Mesendoderm (in vitro differentiated cells): Measurements from ENCODE around the gene MAD1L1.

Experiments
- DNase-seq: peaks from one replicate; pipeline ENCODE4 v3.0.0; 2013
- H2AK5ac ChIP-seq: 2 replicates; pipeline ENCODE4 v1.6.1; 2013; ENCODE audit warnings: low read length, inconsistent platforms
- H2BK120ac ChIP-seq: 2 replicates; pipeline ENCODE4 v1.6.1; 2013; ENCODE audit warnings: low read depth, mild to moderate bottlenecking, low read length, moderate library complexity, mixed read lengths
- H2BK15ac ChIP-seq: replicated peaks from 2 replicates; pipeline ENCODE4 v1.6.1; 2013; ENCODE audit warnings: low read depth, mild to moderate bottlenecking, moderate library complexity
- H2BK5ac ChIP-seq: 2 replicates; pipeline ENCODE4 v1.6.1; 2013; ENCODE audit warnings: low read length, inconsistent platforms
- H3K18ac ChIP-seq: 2 replicates; pipeline ENCODE4 v1.6.1; 2013; ENCODE audit warnings: mild to moderate bottlenecking, low read length, mixed read lengths
- H3K23ac ChIP-seq: one replicate; pipeline ENCODE4 v1.6.1; 2013; ENCODE audit warnings: low read length
- H3K27ac ChIP-seq: 2 replicates; pipeline ENCODE4 v1.5.1; 2013; ENCODE audit warnings: low read depth, mild to moderate bottlenecking, inconsistent platforms, low read length, moderate library complexity
- H3K27me3 ChIP-seq: 2 replicates; pipeline ENCODE4 v1.6.1; 2013; ENCODE audit warnings: low read length, control low read depth, mild to moderate bottlenecking, inconsistent platforms; ENCODE audit not compliant: insufficient read depth, poor library complexity
- H3K36me3 ChIP-seq: 2 replicates; pipeline ENCODE4 v1.6.1; 2013; ENCODE audit warnings: low read length, inconsistent platforms; ENCODE audit not compliant: control insufficient read depth, insufficient read depth
- H3K4ac ChIP-seq: one replicate; pipeline ENCODE4 v1.6.1; 2013; ENCODE audit warnings: low read depth, mild to moderate bottlenecking, low read length, moderate library complexity
- H3K4me1 ChIP-seq: 2 replicates; pipeline ENCODE4 v1.6.1; 2013; ENCODE audit warnings: low read depth, low read length, inconsistent platforms; ENCODE audit not compliant: control insufficient read depth
- H3K4me2 ChIP-seq: 2 replicates; pipeline ENCODE4 v1.6.1; 2013; ENCODE audit warnings: low read length
- H3K4me3 ChIP-seq: 2 replicates; pipeline ENCODE4 v1.5.1; 2013; ENCODE audit warnings: mild to moderate bottlenecking, low read length
- H3K56ac ChIP-seq: one replicate; pipeline ENCODE4 v1.6.1; 2013; ENCODE audit warnings: low read length
- H3K79me1 ChIP-seq: 2 replicates; pipeline ENCODE4 v1.6.1; 2013; ENCODE audit warnings: low read length, inconsistent platforms
- H3K79me2 ChIP-seq: 2 replicates; pipeline ENCODE4 v1.6.1; 2013; ENCODE audit warnings: mild to moderate bottlenecking, low read length; ENCODE audit not compliant: control insufficient read depth, insufficient read depth
- H3K9ac ChIP-seq: 2 replicates; pipeline ENCODE4 v1.6.1; 2013; ENCODE audit warnings: low read length, inconsistent platforms
- H4K5ac ChIP-seq: one replicate; pipeline ENCODE4 v1.6.1; 2013; ENCODE audit warnings: low read length
- H4K8ac ChIP-seq: one replicate; pipeline ENCODE4 v1.6.1; 2013; ENCODE audit warnings: low read depth, mild to moderate bottlenecking, control low read depth, low read length, moderate library complexity
- WGBS: extraction: QIAGEN DNeasy Blood & Tissue Kit; methylation state at CpG from one replicate; pipeline ENCODE4 v1.1.7; 2013; ENCODE audit warnings: low lambda C conversion rate, missing lambda C conversion rate; ENCODE audit not compliant: insufficient coverage; ENCODE audit errors: extremely low coverage; 5-methylcytosine and 5-hydroxymethylcytosine counted together

The MAD1L1 gene

DNA sequence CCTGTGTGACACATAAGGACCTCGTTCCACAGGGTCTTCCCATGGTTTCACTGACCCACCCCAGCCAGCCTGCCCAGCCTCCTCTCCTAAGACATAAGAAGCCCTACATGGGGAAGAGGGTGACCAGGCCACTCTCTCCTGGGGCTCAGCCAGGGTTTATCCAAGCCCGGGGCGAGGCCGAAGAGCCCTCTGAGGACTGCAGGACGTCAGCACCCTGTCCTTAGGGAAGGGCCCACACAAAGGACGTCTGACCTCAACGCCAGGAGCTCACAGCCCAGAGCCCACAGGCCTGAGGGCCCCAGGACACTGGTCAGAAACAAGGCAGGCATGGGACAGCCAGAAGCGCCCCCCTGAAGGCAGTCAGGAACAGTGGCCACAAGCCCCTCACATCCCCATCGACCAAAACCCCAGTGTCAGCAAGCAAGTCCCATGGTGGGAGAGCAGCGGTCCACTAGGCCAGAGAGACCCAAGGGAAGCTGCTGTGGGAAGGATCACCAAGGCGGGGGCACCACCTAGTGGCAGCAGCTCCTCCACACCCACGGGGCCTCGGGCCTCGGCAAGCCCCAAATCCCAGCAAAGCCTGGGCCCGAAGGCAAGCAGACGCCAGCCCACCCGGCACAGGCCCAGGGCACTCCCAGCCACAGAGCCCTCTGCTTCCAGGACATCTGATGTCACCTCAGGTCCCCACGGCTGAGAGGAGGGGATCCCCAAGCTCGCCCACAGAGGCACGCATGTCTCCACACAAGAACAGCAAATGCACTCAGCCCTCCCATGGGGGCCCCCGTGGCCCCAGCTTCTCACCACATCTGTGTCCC lies 23.4 kb downstream of the MAD1L1 start:
- no peak overlapping the region for H3K4me3 ChIP-seq
- DNase-seq: peak; percentile 72
- no peak overlapping the region for H3K4me2 ChIP-seq
- no peak overlapping the region for H2BK15ac ChIP-seq
- no peak overlapping the region for H4K5ac ChIP-seq
- no peak overlapping the region for H3K23ac ChIP-seq
- no peak overlapping the region for H3K27ac ChIP-seq
- no peak overlapping the region for H2BK120ac ChIP-seq
- WGBS: no CpG with 5 or more reads among the region's 21 CpGs
- no peak overlapping the region for H3K18ac ChIP-seq
- no peaks in the 10 kb centered on the region for H3K27me3 ChIP-seq
- H3K79me1 ChIP-seq: peaks cover 3% of the 10 kb centered on the region
- no peak overlapping the region for H3K56ac ChIP-seq
- no peaks in the 10 kb centered on the region for H3K4me1 ChIP-seq
- no peak overlapping the region for H4K8ac ChIP-seq
- H3K9ac ChIP-seq: no peak overlapping the region
- H2BK5ac ChIP-seq: no peak overlapping the region
- no peak overlapping the region for H3K4ac ChIP-seq
- H3K79me2 ChIP-seq: no peaks in the 10 kb centered on the region
- no peak overlapping the region for H2AK5ac ChIP-seq
- H3K36me3 ChIP-seq: peaks cover 13% of the 10 kb centered on the region

DNA sequence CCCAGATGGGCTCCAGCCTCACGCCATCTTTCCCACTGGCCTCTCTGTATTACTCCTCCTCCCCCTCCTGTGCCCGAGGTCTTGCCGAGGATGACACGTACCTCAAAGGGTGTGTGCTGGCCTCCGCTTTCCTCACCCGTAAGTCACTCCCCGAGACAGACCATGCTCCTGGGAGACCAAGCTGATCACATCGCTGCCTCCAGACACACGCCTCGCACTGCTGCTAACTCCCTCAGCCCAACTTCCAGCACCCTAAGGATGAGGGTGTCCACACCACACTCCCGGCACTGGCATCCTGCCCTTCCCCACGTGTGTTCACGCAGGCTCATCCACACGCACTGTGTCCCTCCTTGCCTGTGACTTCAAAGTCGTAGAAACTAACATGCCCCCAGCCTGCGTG lies 24.0 kb downstream of the MAD1L1 start:
- no peaks in the 10 kb centered on the region for H3K79me2 ChIP-seq
- peaks cover 11% of the 10 kb centered on the region for H3K36me3 ChIP-seq
- no peak for DNase-seq
- H3K4me2 ChIP-seq: no peak overlapping the region
- peaks cover 3% of the 10 kb centered on the region for H3K79me1 ChIP-seq
- H2AK5ac ChIP-seq: no peak overlapping the region
- no peak overlapping the region for H4K5ac ChIP-seq
- H3K27ac ChIP-seq: no peak overlapping the region
- no peak overlapping the region for H2BK15ac ChIP-seq
- no peaks in the 10 kb centered on the region for H3K4me1 ChIP-seq
- no peak overlapping the region for H3K56ac ChIP-seq
- no peak overlapping the region for H4K8ac ChIP-seq
- no peak overlapping the region for H3K4me3 ChIP-seq
- no peak overlapping the region for H3K18ac ChIP-seq
- H3K27me3 ChIP-seq: no peaks in the 10 kb centered on the region
- H2BK5ac ChIP-seq: no peak overlapping the region
- no peak overlapping the region for H2BK120ac ChIP-seq
- no peak overlapping the region for H3K23ac ChIP-seq
- H3K4ac ChIP-seq: no peak overlapping the region
- H3K9ac ChIP-seq: no peak overlapping the region
- no CpG with 5 or more reads among the region's 16 CpGs for WGBS

DNA sequence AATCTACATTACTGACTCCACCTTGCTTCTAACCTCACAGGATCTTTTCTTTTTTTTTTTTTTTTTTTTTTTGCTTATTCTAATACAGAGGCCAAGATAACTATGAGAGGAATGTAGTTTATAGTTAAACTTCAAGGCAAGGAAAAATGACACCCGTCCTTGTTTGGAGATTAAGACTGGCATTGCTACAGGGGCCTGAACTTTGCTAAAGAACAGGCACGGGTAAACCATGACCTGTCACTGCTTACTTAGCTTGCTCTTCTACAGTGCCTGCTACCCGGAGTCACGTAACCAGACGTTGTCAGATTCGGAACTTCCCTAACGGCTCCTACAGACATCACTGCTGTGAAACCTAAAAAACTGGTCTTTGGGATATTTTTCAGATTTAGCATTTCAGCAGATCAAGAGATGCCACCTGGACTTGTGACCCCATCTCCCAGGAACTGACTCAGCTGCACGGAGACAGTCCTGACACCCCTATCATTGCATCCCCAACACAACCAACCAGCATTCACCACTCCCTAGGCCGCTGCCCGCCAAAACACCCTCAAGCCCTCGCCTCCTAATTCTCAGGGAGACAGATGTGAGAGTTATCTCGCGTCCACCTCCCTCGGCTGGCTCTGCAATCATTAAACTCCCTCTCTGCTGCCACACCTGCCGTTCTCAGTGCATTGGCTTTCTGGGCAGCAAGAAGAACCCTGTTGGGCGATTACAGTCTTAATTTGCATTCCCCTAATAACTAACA lies 27.5 kb downstream of the MAD1L1 start:
- peaks cover 3% of the 10 kb centered on the region for H3K79me1 ChIP-seq
- peaks cover 8% of the 10 kb centered on the region for H3K36me3 ChIP-seq
- no peaks in the 10 kb centered on the region for H3K4me1 ChIP-seq
- H3K56ac ChIP-seq: no peak overlapping the region
- no peak overlapping the region for H2AK5ac ChIP-seq
- H3K27ac ChIP-seq: no peak overlapping the region
- H3K4ac ChIP-seq: no peak overlapping the region
- no peak overlapping the region for H4K5ac ChIP-seq
- no peaks in the 10 kb centered on the region for H3K27me3 ChIP-seq
- no peak overlapping the region for H3K9ac ChIP-seq
- H2BK5ac ChIP-seq: no peak overlapping the region
- no peaks in the 10 kb centered on the region for H3K79me2 ChIP-seq
- no CpG with 5 or more reads among the region's 16 CpGs for WGBS
- no peak overlapping the region for H2BK15ac ChIP-seq
- no peak for DNase-seq
- H3K4me2 ChIP-seq: no peak overlapping the region
- H3K18ac ChIP-seq: no peak overlapping the region
- no peak overlapping the region for H2BK120ac ChIP-seq
- H3K4me3 ChIP-seq: no peak overlapping the region
- H3K23ac ChIP-seq: no peak overlapping the region
- no peak overlapping the region for H4K8ac ChIP-seq

DNA sequence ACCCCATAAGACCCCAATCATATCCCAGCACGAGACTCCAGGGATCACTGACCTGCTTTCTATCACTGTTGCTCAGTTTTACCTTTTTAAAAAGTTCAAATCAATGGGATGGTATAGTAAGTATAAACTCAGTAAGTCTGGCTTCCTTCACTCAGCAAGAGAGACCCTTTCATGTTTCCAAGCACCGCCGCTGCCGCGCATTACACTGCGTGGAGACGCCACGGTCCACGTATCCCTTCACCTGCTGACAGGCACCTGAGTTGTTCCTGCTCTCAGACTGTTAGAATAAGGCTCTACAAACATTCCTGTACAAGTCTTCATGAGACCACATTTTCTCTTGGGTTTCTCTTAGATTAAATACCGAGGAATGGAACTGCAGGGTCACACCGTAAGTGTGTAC lies 28.3 kb downstream of the MAD1L1 start:
- no peak overlapping the region for H3K23ac ChIP-seq
- no peak overlapping the region for H3K9ac ChIP-seq
- H3K56ac ChIP-seq: no peak overlapping the region
- no peak overlapping the region for H2BK15ac ChIP-seq
- H4K8ac ChIP-seq: no peak overlapping the region
- H3K27me3 ChIP-seq: no peaks in the 10 kb centered on the region
- peaks cover 8% of the 10 kb centered on the region for H3K36me3 ChIP-seq
- no peak overlapping the region for H2BK120ac ChIP-seq
- DNase-seq: no peak
- H3K4me1 ChIP-seq: no peaks in the 10 kb centered on the region
- no peak overlapping the region for H3K18ac ChIP-seq
- no peaks in the 10 kb centered on the region for H3K79me2 ChIP-seq
- no peak overlapping the region for H3K4ac ChIP-seq
- no peak overlapping the region for H4K5ac ChIP-seq
- peaks cover 3% of the 10 kb centered on the region for H3K79me1 ChIP-seq
- no peak overlapping the region for H2AK5ac ChIP-seq
- H3K4me2 ChIP-seq: no peak overlapping the region
- H3K27ac ChIP-seq: no peak overlapping the region
- H2BK5ac ChIP-seq: no peak overlapping the region
- no CpG with 5 or more reads among the region's 11 CpGs for WGBS
- H3K4me3 ChIP-seq: no peak overlapping the region

DNA sequence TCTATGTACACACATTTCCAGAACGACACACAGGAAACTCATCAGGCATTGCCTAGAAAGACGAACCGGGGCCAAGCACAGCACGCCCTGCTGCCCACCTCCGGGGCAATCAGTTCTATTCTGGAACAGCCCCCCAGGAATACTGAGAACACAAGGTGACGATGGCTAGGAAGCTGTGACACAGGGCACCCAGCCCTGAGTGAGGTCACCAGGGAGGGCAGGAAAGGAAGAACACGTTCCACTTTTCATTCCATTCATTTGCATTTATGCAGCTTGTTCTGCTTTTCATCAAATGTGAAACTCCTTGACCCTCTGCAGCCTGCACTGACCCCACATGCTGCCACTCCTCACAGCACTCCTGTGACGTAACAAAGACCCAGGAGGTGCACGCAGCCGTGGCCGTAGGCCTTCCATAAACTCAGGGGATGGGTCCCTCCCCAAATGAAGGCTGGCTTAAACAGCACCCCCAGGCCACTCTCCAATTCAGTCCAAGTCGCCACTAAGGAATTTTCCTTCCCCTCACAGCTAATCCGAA lies 28.9 kb downstream of the MAD1L1 start:
- Histone ChIP-seq H3K4ac (no peak overlapping the region), H3K4me2 (no peak overlapping the region), H3K23ac (no peak overlapping the region), H2BK15ac (no peak overlapping the region), H3K4me1 (no peaks in the 10 kb centered on the region), H3K36me3 (peaks cover 10% of the 10 kb centered on the region), H3K79me2 (no peaks in the 10 kb centered on the region), H2AK5ac (no peak overlapping the region), H3K79me1 (peaks cover 2% of the 10 kb centered on the region), H3K18ac (no peak overlapping the region), H3K56ac (no peak overlapping the region), H3K4me3 (no peak overlapping the region), H4K8ac (no peak overlapping the region), H3K27me3 (no peaks in the 10 kb centered on the region), H4K5ac (no peak overlapping the region), H2BK120ac (no peak overlapping the region), H3K9ac (no peak overlapping the region), H2BK5ac (no peak overlapping the region), H3K27ac (no peak overlapping the region)
- no CpG with 5 or more reads among the region's 13 CpGs for WGBS
- DNase-seq: no peak
